Activated naive CD4-positive, alpha-beta T cell treated with Interleukin-2 at 50 U/mL for 16 hours (primary cell): ENCODE measurements around the gene MLLT10.

ENCODE experiments used
- DNase-seq: peaks from one replicate; pipeline ENCODE4 v3.0.0-alpha.2; 2020

The MLLT10 gene

GRCh38 chr10:21655236-21655635 is 121.2 kb downstream of the MLLT10 start:
- no peak for DNase-seq

GRCh38 chr10:21655687-21656086 is 121.7 kb downstream of the MLLT10 start:
- no peak for DNase-seq

GRCh38 chr10:21661087-21661486 is 127.1 kb downstream of the MLLT10 start:
- DNase-seq, result no peak

- no peak for DNase-seq
These were observed 127.9 kb downstream of the MLLT10 start for GRCh38 chr10:21661935-21662334.

GRCh38 chr10:21662635-21663034 is 128.6 kb downstream of the MLLT10 start:
- DNase-seq, result no peak

- DNase-seq, result no peak
These were observed 134.8 kb downstream of the MLLT10 start for GRCh38 chr10:21668831-21669230.

- no peak for DNase-seq
These were observed 136.4 kb downstream of the MLLT10 start for GRCh38 chr10:21670391-21670790.

GRCh38 chr10:21673668-21674067 is 139.6 kb downstream of the MLLT10 start:
- no peak for DNase-seq

- peak; percentile 28 for DNase-seq
These were observed 141.2 kb downstream of the MLLT10 start for GRCh38 chr10:21675157-21675796.

GRCh38 chr10:21677551-21677950 is 143.5 kb downstream of the MLLT10 start:
- no peak for DNase-seq

GRCh38 chr10:21681156-21681555 is 147.1 kb downstream of the MLLT10 start:
- no peak for DNase-seq

GRCh38 chr10:21687266-21688008 is 153.4 kb downstream of the MLLT10 start:
- DNase-seq, result no peak

- DNase-seq, result no peak
These were observed 153.9 kb downstream of the MLLT10 start for GRCh38 chr10:21688009-21688332.

GRCh38 chr10:21688870-21689269 is 154.8 kb downstream of the MLLT10 start:
- DNase-seq, result no peak

- no peak for DNase-seq
These were observed 155.8 kb downstream of the MLLT10 start for GRCh38 chr10:21689881-21690280.

GRCh38 chr10:21692916-21693315 is 158.9 kb downstream of the MLLT10 start:
- no peak for DNase-seq

- no peak for DNase-seq
These were observed 159.4 kb downstream of the MLLT10 start for GRCh38 chr10:21693418-21693817.

GRCh38 chr10:21694631-21695030 is 160.6 kb downstream of the MLLT10 start:
- DNase-seq, result no peak

GRCh38 chr10:21696302-21696701 is 162.3 kb downstream of the MLLT10 start:
- no peak for DNase-seq

GRCh38 chr10:21699575-21699974 is 165.5 kb downstream of the MLLT10 start:
- DNase-seq, result no peak

GRCh38 chr10:21700474-21700873 is 166.4 kb downstream of the MLLT10 start:
- DNase-seq, result no peak

GRCh38 chr10:21702633-21703111 is 168.6 kb downstream of the MLLT10 start:
- DNase-seq, result no peak

- DNase-seq, result no peak
These were observed 171.3 kb downstream of the MLLT10 start for GRCh38 chr10:21705142-21705827.

- no peak for DNase-seq
These were observed 171.8 kb downstream of the MLLT10 start for GRCh38 chr10:21705828-21706176.
